GM21619 (cell line): Measurements from ENCODE around the gene MED12L.
"Not testable (repeated sequence)": the region's sequence is repeated elsewhere in the genome, so short reads cannot be mapped to it uniquely, and the experiment has no call there.

Experiments used
- ATAC-seq: cut with Tn5 transposase; IDR thresholded peaks from one replicate; pipeline ENCODE4 v1.9.1; 2021; ENCODE audit not compliant: unreplicated experiment

Gene MED12L, protein sequence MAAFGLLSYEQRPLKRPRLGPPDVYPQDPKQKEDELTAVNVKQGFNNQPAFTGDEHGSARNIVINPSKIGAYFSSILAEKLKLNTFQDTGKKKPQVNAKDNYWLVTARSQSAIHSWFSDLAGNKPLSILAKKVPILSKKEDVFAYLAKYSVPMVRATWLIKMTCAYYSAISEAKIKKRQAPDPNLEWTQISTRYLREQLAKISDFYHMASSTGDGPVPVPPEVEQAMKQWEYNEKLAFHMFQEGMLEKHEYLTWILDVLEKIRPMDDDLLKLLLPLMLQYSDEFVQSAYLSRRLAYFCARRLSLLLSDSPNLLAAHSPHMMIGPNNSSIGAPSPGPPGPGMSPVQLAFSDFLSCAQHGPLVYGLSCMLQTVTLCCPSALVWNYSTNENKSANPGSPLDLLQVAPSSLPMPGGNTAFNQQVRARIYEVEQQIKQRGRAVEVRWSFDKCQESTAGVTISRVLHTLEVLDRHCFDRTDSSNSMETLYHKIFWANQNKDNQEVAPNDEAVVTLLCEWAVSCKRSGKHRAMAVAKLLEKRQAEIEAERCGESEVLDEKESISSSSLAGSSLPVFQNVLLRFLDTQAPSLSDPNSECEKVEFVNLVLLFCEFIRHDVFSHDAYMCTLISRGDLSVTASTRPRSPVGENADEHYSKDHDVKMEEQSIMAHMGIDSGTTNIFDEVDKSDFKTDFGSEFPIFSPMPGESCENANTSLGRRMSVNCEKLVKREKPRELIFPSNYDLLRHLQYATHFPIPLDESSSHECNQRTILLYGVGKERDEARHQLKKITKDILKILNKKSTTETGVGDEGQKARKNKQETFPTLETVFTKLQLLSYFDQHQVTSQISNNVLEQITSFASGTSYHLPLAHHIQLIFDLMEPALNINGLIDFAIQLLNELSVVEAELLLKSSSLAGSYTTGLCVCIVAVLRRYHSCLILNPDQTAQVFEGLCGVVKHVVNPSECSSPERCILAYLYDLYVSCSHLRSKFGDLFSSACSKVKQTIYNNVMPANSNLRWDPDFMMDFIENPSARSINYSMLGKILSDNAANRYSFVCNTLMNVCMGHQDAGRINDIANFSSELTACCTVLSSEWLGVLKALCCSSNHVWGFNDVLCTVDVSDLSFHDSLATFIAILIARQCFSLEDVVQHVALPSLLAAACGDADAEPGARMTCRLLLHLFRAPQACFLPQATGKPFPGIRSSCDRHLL (N-terminal part only)

DNA sequence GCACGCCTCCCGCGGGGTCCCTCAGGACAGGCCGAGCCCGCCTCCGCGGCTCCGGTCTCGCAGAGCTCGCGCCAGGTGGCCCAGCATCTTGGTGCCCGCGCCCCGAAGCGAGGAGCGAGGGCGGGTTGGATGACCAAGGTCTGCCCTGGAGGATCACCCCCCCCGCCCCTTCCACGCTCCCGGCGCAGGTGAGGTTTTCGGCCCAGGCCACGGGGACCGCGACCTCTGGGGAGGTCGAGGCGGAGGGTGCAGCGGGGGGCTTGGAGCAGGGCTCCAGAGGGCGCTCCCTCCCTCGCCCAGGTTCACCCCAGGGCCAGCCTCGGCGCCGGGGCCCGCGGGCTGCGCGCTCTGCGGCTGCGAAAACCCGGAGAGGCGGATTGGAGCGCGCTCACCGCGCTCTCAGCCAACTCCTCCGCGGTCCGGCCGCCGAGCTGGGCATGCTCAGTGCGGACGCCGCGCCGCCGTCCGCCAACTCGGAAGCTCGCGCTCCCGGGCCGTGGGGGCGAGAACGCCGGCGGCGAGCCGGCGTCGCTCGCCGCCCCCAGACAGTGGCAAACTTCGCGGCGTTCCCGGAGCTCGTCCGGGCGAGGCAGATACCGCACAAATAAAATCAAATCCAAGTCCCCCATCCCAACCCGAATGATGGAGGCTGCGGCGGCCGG, at the start of gene MED12L:
MED12L (plus strand) TSS at position 438 of the 662 bp plus-strand sequence. CDS start 1,263 bp downstream, outside the sequence.
- peak; percentile 63 for ATAC-seq

DNA sequence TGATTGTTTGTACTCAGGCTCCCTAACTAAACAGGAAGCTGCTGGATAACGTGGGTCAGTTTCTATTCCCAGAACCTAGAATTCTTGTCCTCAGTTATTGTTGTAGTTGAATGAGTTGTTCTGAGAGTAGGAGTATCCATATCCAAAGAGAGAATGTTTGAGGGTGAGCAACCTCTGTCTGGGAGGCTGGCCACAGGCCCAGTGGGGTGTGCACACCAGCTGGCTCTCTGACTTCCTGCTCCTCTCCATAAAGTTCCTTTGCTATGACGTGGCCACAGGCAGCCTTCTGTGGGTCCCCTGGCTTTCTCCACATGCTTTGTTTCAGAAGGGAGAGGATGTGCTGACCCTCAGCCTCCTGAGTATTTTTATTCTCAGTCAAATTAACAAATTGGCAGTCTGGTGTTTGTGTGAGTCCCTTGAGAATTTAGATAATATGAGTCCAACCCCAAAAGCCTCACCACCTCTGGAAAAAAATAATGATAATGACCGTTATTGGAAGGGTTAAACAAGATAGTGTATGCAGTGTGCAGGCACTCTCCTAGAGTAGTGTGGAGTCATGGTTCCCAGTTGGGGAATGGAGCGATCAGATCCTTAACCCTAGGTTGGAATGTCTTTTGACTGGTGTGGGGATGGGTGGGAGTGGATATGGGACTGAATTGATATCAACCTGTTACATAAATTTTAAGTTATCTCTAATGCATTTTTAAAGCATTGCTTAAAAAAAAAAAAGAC, 47.6 kb upstream of the MED12L start:
- no peak for ATAC-seq

DNA sequence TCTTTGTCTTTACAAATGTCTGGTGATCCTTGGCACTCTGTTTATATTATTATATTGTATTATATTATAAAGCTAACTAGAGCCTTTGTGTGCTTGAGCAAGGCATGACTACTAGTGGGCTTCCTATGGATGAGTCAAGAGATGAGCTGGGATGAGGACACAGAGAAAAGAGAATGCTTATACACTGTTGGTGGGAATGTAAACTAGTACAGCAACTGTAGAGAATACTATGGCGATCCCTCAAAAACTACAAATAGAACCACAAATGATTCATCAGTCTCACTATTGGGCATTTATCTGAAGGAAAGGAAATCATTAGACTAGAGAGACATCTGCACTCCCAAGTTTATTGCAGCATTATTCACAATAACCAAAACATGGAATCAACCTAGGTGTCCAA, 40.8 kb upstream of the MED12L start:
- ATAC-seq, result no peak

DNA sequence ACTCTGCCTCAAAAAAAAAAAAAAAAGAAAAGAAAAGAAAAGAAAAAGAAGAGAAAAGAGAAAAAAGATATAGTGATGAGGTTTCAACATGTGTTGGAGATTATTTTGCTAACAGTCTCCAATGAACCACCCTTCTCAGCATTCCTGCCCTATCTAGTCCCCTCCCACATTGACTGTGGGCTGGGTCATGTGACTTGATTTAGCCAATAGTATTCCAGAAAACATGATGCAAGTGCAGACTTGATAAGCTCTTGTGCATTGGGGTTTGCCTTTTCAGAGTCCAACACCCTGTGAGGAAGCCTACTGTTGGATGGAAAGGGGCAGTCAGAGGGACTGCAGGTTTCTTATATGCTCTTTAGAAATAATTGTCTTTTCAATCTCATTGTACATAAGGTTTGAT, 37.8 kb upstream of the MED12L start:
- ATAC-seq, result no peak

- no peak for ATAC-seq
These were observed 33.9 kb upstream of the MED12L start for GRCh38 chr3:151051533-151051932.

DNA sequence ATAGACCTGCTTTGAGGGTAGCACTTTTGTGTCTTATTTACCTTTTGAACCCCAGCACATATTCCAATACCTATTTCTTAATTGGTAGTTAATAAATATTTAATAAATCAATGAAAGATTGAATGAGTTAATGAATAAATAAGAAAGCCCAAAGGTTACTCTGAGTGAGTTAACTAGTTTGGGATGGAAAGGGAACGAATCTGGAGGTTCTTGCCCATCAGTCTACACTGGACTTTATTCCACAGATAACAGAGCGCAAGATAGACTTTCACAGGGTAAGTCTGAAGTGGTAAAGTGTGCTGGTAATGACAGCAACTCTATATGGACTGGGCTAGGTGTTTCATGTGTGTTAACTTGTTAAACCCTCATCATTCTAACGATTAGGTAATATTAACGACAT, 33.1 kb upstream of the MED12L start:
- no peak for ATAC-seq

- ATAC-seq, result no peak
These were observed 32.7 kb upstream of the MED12L start for GRCh38 chr3:151052756-151053155.

GRCh38 chr3:151058740-151059139, 26.7 kb upstream of the MED12L start:
- ATAC-seq, result no peak

GRCh38 chr3:151062611-151063010, 22.9 kb upstream of the MED12L start:
- no peak for ATAC-seq

- no peak for ATAC-seq
These were observed 18.3 kb upstream of the MED12L start for GRCh38 chr3:151067158-151067557.

DNA sequence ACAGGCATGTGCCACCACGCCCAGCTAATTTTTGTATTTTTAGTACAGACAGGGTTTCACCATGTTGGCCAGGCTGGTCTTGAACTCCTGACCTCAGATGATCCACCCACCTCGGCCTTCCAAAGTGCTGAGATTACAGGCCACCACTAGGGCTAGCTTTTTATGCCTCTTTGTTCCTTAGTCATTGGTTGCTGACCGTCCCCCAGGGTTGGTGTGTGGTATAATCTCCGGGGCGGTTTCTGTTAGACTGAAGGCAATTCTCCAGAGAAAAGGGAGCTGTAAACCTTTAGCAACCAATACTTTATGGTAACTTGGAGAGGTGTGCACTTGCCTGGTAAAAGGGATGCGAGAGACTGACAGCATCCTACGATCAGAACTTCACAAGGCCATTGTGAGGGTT, 12.6 kb upstream of the MED12L start:
- ATAC-seq, result not testable (repeated sequence)

- no peak for ATAC-seq
These were observed 11.2 kb upstream of the MED12L start for GRCh38 chr3:151074256-151074655.

DNA sequence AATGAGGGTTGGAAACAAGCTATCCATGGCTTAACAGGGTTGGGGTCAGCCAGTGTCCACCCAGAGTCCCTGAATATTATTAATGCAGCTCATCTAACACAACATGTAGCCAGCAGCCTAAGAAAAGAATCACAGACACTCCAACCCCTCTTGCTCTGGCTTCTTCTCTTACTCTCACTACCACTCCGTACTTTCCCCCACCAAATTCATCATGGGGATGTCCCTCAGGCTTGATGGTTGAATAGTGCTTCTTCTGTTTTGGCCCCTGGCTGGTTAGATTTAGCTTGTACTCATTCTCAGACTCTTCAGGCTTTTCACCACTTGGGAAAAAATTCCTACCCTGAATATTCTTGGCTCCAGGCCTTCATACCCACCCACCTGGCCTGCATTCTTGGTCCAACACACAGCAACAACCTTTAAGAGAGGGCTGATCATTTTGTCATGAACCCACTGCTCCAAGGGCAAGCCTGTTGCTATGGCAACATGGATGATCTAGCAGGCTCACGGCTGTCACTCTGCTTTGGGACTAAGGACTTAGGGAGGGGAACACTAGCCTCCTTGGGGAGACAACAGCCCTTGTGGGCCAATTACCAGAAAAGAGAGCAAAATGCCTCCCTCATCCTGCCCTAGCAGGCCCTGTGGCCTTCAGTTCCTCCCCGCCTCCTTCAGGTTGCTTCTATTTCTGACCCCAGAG, 9.4 kb upstream of the MED12L start:
- ATAC-seq, result no peak

DNA sequence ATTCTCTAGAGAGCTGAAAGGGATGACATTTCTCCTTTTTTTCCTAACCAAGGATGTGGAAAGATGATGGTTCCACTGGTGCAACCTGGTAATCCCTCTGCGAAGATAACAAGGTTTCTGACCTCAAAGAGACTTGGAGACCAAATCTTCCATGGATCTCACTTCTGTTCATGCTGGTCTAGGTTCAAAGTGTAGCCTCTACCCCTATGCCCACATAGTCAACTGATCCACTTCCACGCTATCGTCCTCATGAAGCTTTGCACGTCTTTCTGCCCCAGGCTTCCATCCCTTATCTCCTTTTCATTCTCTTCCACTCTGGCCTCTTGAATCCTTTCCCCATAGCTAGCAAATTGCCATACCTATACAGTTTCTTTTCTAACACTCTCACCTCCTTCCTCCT, 8.8 kb upstream of the MED12L start:
- ATAC-seq, result no peak

- not testable (repeated sequence) for ATAC-seq
These were observed 4.4 kb upstream of the MED12L start for GRCh38 chr3:151081082-151081481.

DNA sequence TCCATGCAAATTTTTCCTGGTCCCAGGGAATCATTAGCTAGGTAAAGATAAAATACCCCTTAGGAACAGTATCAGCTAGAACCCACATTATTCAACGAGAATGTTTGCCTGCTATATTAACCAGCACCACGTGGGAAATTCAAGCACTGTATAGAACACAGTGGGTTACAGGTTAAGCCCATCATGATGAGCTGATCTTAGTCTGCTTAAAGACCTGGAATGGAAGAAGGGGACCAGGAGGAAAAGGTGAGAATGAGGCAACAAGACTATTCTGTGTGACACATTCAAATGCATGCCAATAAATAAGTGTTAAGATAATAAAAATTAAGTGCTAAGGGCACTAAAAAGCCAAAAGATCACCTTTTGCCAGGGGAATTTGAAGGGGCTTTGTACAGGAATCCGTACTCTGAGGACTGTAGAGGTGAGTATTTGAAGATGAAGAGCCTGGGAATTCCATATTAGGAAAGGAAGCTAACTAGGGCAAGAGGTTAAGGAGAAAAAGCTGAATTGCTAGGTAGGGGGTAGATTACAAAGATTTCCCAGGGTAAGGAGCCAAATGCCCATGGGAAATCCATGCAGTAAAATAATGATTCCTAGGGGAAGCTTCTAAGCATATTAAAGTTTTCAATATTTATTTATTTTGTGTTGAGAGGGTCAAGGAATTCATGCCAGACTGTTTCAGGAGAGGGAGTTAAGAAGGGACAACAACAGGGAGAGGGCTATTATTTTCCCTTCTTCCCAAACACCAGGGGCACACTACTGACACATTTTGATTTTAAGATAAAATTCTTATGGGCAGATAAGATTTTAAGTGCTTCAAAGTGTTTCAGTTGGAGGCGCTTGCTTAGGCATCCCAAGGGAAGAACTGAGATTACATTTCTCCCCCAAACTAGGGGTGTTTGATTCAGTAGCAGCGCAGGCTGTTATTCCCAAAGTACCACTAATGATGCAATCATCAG, 2.3 kb upstream of the MED12L start:
- no peak for ATAC-seq

DNA sequence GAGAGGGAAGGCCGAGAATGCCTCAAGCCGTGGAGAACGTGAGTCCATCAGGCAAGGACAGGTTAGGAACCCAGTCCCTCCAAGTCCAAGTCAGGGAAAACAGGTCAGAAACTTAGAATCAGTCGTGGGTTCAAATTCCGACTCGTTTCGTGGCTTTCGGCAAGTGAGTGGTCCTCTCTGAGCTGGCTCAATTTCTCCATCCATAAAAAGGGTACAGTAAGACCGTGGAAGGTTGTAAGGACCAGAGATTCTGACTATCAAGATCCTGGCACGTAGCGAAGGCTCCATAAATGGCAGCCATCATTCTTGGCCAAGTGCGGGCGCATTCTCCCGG, 604 bp upstream of the MED12L start:
- no peak for ATAC-seq

- ATAC-seq, result peak; percentile 22
These were observed 522 bp downstream of the MED12L start for GRCh38 chr3:151085889-151086483.
